OCI-LY3 (cell line): Measurements from ENCODE around the gene TEAD1.

Source experiments
- H2AFZ ChIP-seq: fragments of 200-600, 300-600 bp; shearing (Covaris generic); 2 replicates; pipeline ENCODE4 v1.6.0; 2014; ENCODE audit warnings: antibody characterized with exemption, low read depth, low read length
- H3K27ac ChIP-seq: fragments of 200-600, 300-600 bp; sonication (generic); 2 replicates; pipeline ENCODE4 v1.5.1; 2014; ENCODE audit warnings: mild to moderate bottlenecking, low read length, moderate library complexity, mixed read lengths
- H3K27me3 ChIP-seq: fragments of 200-600, 300-600 bp; sonication (generic); 2 replicates; pipeline ENCODE4 v1.6.1; 2014; ENCODE audit warnings: low read depth, low read length, mixed read lengths
- H3K36me3 ChIP-seq: fragments of 200-600, 300-600 bp; sonication (generic); replicated peaks from 2 replicates; pipeline ENCODE3; 2014; ENCODE audit warnings: low read depth, low read length, mixed read lengths
- H3K4me1 ChIP-seq: fragments of 300-600, 200-600 bp; sonication (generic); 2 replicates; pipeline ENCODE4 v1.6.1; 2014; ENCODE audit warnings: low read length, mixed read lengths
- H3K4me2 ChIP-seq: fragments of 200-600, 300-600 bp; sonication (generic); 2 replicates; pipeline ENCODE4 v1.6.1; 2014; ENCODE audit warnings: low read length, mixed read lengths
- H3K4me3 ChIP-seq: fragments of 300-600, 200-600 bp; sonication (generic); 2 replicates; pipeline ENCODE4 v1.5.1; 2014; ENCODE audit warnings: antibody characterized with exemption, mild to moderate bottlenecking, low read length, moderate library complexity
- H3K79me2 ChIP-seq: fragments of 300-600, 200-600 bp; shearing (Covaris generic); 2 replicates; pipeline ENCODE4 v1.6.1; 2014; ENCODE audit warnings: mild to moderate bottlenecking, low read length, mixed read lengths
- H3K9ac ChIP-seq: fragments of 300-600, 200-600 bp; shearing (Covaris generic); 2 replicates; pipeline ENCODE4 v1.6.0; 2014; ENCODE audit warnings: mild to moderate bottlenecking, low read length, moderate library complexity
- H3K9me3 ChIP-seq: fragments of 200-600, 300-600 bp; shearing (Covaris generic); 2 replicates; pipeline ENCODE4 v1.6.1; 2014; ENCODE audit warnings: low read length, mixed read lengths; ENCODE audit not compliant: insufficient read depth
- H4K20me1 ChIP-seq: fragments of 200-600, 300-600 bp; sonication (generic); 2 replicates; pipeline ENCODE4 v1.6.1; 2016; ENCODE audit warnings: low read length, mixed read lengths; ENCODE audit not compliant: insufficient read depth
- EZH2phosphoT487 ChIP-seq: fragments of 200-600 bp; shearing (Covaris generic); IDR thresholded peaks from 2 replicates; pipeline ENCODE4 v1.6.1; 2018; ENCODE audit warnings: antibody characterized with exemption, mixed run types, low read depth
- TF ChIP-seq, protein P1 (sequence below): fragments of 200-600, 300-600 bp; sonication (generic); IDR thresholded peaks from 2 replicates; pipeline ENCODE4 v1.5.1; 2014; ENCODE audit warnings: antibody characterized with exemption, low read length, low read depth

The TEAD1 gene

DNA sequence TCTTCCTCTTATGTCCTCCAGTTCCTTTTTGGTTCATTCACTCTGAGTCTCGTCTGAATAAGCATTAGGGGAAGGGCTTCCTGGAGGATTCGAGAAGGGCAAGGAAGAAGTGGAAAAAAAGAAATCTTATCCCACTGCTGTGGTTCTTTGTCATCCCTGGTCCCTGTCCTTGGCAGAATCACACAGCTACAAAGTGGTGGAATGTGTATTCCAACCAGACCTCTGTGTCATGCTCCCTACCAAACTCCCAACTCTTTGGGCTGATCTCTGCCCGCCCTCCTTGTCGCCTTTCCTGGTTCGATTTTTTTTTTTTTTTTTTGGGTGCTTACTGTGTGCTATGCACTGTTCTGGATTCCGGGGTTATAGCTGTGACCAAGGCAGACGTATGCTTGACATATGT, 61.0 kb downstream of the TEAD1 start:
- H2AFZ ChIP-seq: no peak overlapping the region
- H3K36me3 ChIP-seq: no peaks in the 10 kb centered on the region
- no peaks in the 10 kb centered on the region for H3K9me3 ChIP-seq
- H3K4me3 ChIP-seq: no peak overlapping the region
- H3K27me3 ChIP-seq: no peaks in the 10 kb centered on the region
- no peaks in the 10 kb centered on the region for H3K79me2 ChIP-seq
- no peak overlapping the region for H3K4me2 ChIP-seq
- H3K4me1 ChIP-seq: no peaks in the 10 kb centered on the region
- TF ChIP-seq, protein P1, sequence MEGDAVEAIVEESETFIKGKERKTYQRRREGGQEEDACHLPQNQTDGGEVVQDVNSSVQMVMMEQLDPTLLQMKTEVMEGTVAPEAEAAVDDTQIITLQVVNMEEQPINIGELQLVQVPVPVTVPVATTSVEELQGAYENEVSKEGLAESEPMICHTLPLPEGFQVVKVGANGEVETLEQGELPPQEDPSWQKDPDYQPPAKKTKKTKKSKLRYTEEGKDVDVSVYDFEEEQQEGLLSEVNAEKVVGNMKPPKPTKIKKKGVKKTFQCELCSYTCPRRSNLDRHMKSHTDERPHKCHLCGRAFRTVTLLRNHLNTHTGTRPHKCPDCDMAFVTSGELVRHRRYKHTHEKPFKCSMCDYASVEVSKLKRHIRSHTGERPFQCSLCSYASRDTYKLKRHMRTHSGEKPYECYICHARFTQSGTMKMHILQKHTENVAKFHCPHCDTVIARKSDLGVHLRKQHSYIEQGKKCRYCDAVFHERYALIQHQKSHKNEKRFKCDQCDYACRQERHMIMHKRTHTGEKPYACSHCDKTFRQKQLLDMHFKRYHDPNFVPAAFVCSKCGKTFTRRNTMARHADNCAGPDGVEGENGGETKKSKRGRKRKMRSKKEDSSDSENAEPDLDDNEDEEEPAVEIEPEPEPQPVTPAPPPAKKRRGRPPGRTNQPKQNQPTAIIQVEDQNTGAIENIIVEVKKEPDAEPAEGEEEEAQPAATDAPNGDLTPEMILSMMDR: no peak
- TF ChIP-seq EZH2phosphoT487: no peak
- no peak overlapping the region for H3K27ac ChIP-seq
- H3K9ac ChIP-seq: no peak overlapping the region
- no peaks in the 10 kb centered on the region for H4K20me1 ChIP-seq

DNA sequence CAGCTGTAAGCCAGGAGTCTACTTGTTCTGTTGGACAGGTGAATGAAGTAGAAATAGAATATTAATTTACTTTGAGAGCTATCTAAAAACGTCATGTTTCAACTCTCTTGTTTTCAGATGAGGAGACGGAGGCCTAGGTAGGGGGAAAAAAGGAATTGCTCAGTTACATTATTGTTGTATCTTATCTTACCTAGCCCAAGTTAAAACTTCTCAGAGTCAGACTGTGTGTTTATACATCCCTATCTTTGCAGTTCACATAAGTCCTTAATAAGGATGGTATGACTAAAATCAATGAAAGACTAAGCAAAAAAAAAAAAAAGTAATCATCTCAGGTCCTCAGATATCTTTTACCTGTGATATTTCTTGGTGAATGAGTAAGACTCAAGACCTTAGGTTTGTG, 62.8 kb downstream of the TEAD1 start:
- Histone ChIP-seq H3K27ac (no peak overlapping the region), H4K20me1 (no peaks in the 10 kb centered on the region), H3K79me2 (no peaks in the 10 kb centered on the region), H2AFZ (no peak overlapping the region), H3K4me3 (no peak overlapping the region), H3K9ac (no peak overlapping the region), H3K4me1 (no peaks in the 10 kb centered on the region), H3K36me3 (no peaks in the 10 kb centered on the region), H3K27me3 (no peaks in the 10 kb centered on the region), H3K4me2 (no peak overlapping the region), H3K9me3 (no peaks in the 10 kb centered on the region)
- TF ChIP-seq, protein P1: no peak
- TF ChIP-seq EZH2phosphoT487: no peak

DNA sequence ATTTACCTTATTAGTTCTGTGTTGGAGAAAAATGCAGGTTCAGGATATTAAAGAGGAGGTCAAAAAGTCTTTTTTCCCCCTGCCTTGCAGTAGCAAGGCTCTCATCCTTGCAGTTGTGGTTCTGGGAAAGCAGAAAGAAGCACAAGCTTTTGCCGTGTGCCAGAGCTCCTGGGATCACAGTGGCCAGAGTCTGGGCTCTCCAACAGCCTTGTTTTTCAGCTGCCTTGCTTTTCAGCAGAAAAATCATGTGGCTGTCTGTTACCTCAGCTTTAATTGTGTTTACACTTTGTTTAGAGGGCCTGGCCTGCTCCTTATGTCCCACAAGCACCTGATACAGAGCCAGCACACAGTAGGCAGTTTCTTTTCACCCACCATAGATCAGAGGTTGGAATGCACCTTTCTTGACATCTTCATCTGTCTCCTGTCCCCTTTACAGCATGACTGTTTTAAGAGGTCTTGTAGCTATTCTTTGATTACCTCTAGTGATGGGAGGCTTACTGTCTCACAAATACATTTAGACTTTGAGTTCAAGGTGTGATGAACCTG, 67.5 kb downstream of the TEAD1 start:
- no peaks in the 10 kb centered on the region for H3K9me3 ChIP-seq
- H3K27me3 ChIP-seq: no peaks in the 10 kb centered on the region
- H3K27ac ChIP-seq: no peak overlapping the region
- no peaks in the 10 kb centered on the region for H3K4me1 ChIP-seq
- H3K4me2 ChIP-seq: no peak overlapping the region
- no peaks in the 10 kb centered on the region for H4K20me1 ChIP-seq
- H3K9ac ChIP-seq: no peak overlapping the region
- H3K79me2 ChIP-seq: no peaks in the 10 kb centered on the region
- H3K36me3 ChIP-seq: no peaks in the 10 kb centered on the region
- no peak overlapping the region for H3K4me3 ChIP-seq
- H2AFZ ChIP-seq: no peak overlapping the region
- TF ChIP-seq EZH2phosphoT487: no peak
- TF ChIP-seq, protein P1: no peak

DNA sequence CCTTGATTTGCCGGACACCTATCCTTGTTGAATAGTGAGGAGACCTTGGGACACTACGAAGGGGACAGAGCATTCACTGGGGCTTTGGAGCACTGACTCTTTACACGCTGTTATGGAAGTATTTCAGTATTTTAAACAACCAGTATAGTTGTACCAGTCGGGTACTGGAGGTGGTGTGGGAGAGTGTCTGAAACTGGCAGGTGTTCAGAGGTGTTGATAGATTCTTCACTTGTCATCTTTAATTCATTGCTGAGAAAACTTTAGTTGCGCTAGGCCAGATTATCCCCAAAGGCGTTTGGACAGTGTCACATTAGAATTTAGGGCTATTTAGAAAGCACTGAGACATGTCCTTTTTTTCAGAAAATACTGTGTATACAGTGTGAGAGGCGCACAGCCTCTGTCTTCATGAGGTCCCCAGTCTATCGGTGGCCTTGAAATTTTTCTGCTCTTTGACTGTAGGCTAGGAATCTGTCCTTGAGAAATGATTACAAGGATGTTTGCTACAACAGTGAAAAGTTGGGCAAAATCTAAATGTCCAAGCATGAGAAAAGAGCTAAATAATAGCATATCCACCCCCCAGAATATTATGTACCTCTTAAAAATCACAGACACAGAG, 69.7 kb downstream of the TEAD1 start:
- H3K4me1 ChIP-seq: no peaks in the 10 kb centered on the region
- H3K27me3 ChIP-seq: no peaks in the 10 kb centered on the region
- no peak for TF ChIP-seq EZH2phosphoT487
- TF ChIP-seq, protein P1: no peak
- no peaks in the 10 kb centered on the region for H3K9me3 ChIP-seq
- H3K36me3 ChIP-seq: no peaks in the 10 kb centered on the region
- no peak overlapping the region for H3K4me3 ChIP-seq
- H3K9ac ChIP-seq: no peak overlapping the region
- H3K4me2 ChIP-seq: no peak overlapping the region
- H2AFZ ChIP-seq: no peak overlapping the region
- no peaks in the 10 kb centered on the region for H4K20me1 ChIP-seq
- H3K27ac ChIP-seq: no peak overlapping the region
- no peaks in the 10 kb centered on the region for H3K79me2 ChIP-seq
